Subcutaneous abdominal adipose tissue (tissue), 5 donors: ENCODE data around the gene SETD7.

Experiments
- H3K27ac ChIP-seq: one replicate; pipeline ENCODE4 v1.7.0; 2013; ENCODE audit warnings: low read depth, mild to moderate bottlenecking, inconsistent platforms, low read length, moderate library complexity
- H3K27me3 ChIP-seq, 5 donors: one replicate each; pipeline ENCODE4 v1.7.0; 2013; ENCODE audit warnings: low read length in 5 of 5, inconsistent platforms in 1 of 5; ENCODE audit not compliant: control insufficient read depth in 5 of 5, insufficient read depth in 4 of 5
- H3K36me3 ChIP-seq, 5 donors: one replicate each; pipeline ENCODE4 v1.7.0; 2013; ENCODE audit warnings: low read length in 5 of 5; ENCODE audit not compliant: control insufficient read depth in 5 of 5, insufficient read depth in 5 of 5
- H3K4me1 ChIP-seq, 5 donors: one replicate each; pipeline ENCODE4 v1.7.0; 2013; ENCODE audit warnings: low read length in 5 of 5, mild to moderate bottlenecking in 3 of 5, moderate library complexity in 1 of 5; ENCODE audit not compliant: control insufficient read depth in 5 of 5, insufficient read depth in 5 of 5
- H3K4me3 ChIP-seq, 5 donors: one replicate each; pipeline ENCODE4 v1.7.0; 2013; ENCODE audit warnings: low read length in 5 of 5, low read depth in 1 of 5
- H3K9ac ChIP-seq, 5 donors: one replicate each; pipeline ENCODE4 v1.7.0; 2013; ENCODE audit warnings: low read length in 5 of 5, mild to moderate bottlenecking in 4 of 5, moderate library complexity in 3 of 5
- H3K9me3 ChIP-seq, 5 donors: one replicate each; pipeline ENCODE4 v1.7.0; 2013; ENCODE audit warnings: low read length in 5 of 5; ENCODE audit not compliant: control insufficient read depth in 5 of 5
- donor health status: healthy.
- donor health status: healthy.
- donor health status: healthy.
- donor health status: healthy.
- donor health status: healthy.

SETD7 gene

GRCh38 chr4:139556071-139556723, at the start of gene SETD7:
TSS of gene SETD7 (minus strand) at chr4:139556219. CDS start at chr4:139556137, 82 bp downstream.
- peak within 1 kb of the TSS; percentile 76 to 90 (median 85) for H3K9ac ChIP-seq
- no peaks in the 10 kb centered on the region for H3K27me3 ChIP-seq
- H3K27ac ChIP-seq, result peak within 1 kb of the TSS; percentile 92
- H3K9me3 ChIP-seq, result no peaks in the 10 kb centered on the region
- no peaks in the 10 kb centered on the region for H3K36me3 ChIP-seq
- peak within 1 kb of the TSS; percentile 72 to 99 (median 95) for H3K4me3 ChIP-seq
- peaks cover 7 to 78% (median 55%) of the 10 kb centered on the region in 5 donors for H3K4me1 ChIP-seq

DNA sequence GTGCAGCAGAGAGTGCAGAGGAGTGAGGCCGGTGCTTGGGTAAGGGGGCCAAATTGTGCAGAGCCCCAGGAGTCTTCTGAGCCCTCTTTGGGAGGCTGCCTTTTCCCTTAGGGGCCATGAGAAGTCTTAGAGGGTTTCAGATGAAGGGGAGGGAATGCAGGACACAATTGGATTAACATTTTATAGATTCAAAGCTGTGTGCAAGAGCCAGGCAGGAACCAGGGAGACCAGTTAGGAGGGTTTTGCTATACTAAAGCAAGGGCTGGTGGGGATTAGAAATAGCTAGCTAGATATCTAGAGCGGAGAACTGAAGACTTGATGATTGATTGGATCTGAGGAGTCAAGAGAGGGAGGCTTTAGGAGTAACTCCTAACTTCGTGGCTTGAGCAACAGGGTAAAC, 49.5 kb upstream of the SETD7 start:
- Histone ChIP-seq H3K4me1 (peaks cover 0 to 19% (median 12%) of the 10 kb centered on the region in 5 donors), H3K4me3 (no peak overlapping the region), H3K9ac (no peak overlapping the region), H3K27ac (no peak overlapping the region), H3K27me3 (no peaks in the 10 kb centered on the region), H3K36me3 (no peaks in the 10 kb centered on the region), H3K9me3 (no peaks in the 10 kb centered on the region)

GRCh38 chr4:139603576-139604410, 47.8 kb upstream of the SETD7 start:
- Histone ChIP-seq H3K4me3 (no peak overlapping the region), H3K36me3 (no peaks in the 10 kb centered on the region), H3K27me3 (no peaks in the 10 kb centered on the region), H3K4me1 (peaks cover 0 to 17% (median 12%) of the 10 kb centered on the region in 5 donors), H3K9me3 (no peaks in the 10 kb centered on the region), H3K27ac (no peak overlapping the region), H3K9ac (no peak overlapping the region)

DNA sequence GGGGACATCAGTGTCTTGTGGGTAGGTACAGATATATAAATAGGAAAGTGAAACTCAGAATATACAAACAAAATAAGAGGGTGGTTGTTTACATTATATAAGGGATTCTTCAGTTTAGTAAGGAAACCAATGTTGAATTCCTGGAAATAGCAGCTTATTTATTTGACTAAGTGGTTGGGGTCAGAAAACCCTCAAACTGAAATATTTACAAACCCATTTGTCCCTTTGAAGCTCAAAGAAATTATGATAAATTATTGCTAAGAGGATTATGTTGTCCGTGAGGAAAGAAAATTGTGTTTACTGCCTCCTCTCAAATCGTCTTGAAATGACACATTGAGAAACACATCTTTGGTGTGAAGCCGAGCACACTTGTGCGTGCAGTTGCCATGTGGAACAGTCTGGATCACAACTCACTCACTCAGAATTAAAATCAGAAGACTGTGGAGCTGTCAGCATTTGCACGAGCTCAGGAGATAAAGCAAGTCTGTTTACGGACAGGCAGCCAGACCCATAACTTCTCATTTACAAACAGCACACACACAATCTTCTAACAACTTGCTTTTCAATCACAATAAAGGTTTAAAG, 46.8 kb upstream of the SETD7 start:
- H3K9me3 ChIP-seq, result no peaks in the 10 kb centered on the region
- H3K27ac ChIP-seq, result no peak overlapping the region
- H3K36me3 ChIP-seq, result no peaks in the 10 kb centered on the region
- no peak overlapping the region for H3K9ac ChIP-seq
- H3K4me3 ChIP-seq, result no peak overlapping the region
- peaks cover 0 to 17% (median 12%) of the 10 kb centered on the region in 5 donors for H3K4me1 ChIP-seq
- H3K27me3 ChIP-seq, result no peaks in the 10 kb centered on the region

DNA sequence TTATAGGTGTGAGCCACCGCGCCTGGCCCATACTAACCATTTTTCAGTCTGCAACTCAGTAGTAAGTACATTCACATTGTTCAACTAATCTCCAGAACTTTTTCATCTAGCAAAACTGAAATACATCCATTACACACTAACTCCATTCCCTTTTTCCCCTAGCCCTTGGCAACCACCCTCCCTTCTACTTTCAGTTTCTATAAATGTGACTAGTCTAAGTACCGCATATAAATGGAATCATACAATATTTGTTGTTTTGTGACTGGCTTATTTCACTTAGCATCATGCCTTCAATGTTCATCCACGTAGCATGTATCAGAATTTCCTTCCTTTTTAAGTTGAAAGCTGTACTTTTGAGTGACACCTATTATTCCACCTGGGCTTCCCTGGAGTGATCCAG, 44.6 kb upstream of the SETD7 start:
- H3K27me3 ChIP-seq, result no peaks in the 10 kb centered on the region
- no peak overlapping the region for H3K4me3 ChIP-seq
- H3K36me3 ChIP-seq, result no peaks in the 10 kb centered on the region
- H3K9me3 ChIP-seq, result no peaks in the 10 kb centered on the region
- H3K4me1 ChIP-seq, result peaks cover 0 to 11% (median 9%) of the 10 kb centered on the region in 5 donors
- H3K27ac ChIP-seq, result no peak overlapping the region
- no peak overlapping the region for H3K9ac ChIP-seq

GRCh38 chr4:139599594-139600374, 43.8 kb upstream of the SETD7 start:
- H3K36me3 ChIP-seq, result no peaks in the 10 kb centered on the region

GRCh38 chr4:139599076-139599475, 43.1 kb upstream of the SETD7 start:
- Histone ChIP-seq H3K4me3 (no peak overlapping the region), H3K27ac (no peak overlapping the region)

More at GRCh38 chr4:139599594-139600374, 43.8 kb upstream of the SETD7 start:
- peaks cover 0 to 11% (median 9%) of the 10 kb centered on the region in 5 donors for H3K4me1 ChIP-seq
- no peak overlapping the region for H3K9ac ChIP-seq
- H3K4me3 ChIP-seq, result no peak overlapping the region
- no peaks in the 10 kb centered on the region for H3K27me3 ChIP-seq
- no peak overlapping the region for H3K27ac ChIP-seq
- no peaks in the 10 kb centered on the region for H3K9me3 ChIP-seq

GRCh38 chr4:139596684-139597279, 40.8 kb upstream of the SETD7 start:
- Histone ChIP-seq H3K27me3 (no peaks in the 10 kb centered on the region), H3K4me1 (peaks cover 0 to 14% (median 10%) of the 10 kb centered on the region in 5 donors), H3K27ac (peak overlapping the region; percentile 55), H3K9ac (no peak overlapping the region), H3K9me3 (no peaks in the 10 kb centered on the region), H3K36me3 (no peaks in the 10 kb centered on the region), H3K4me3 (no peak overlapping the region)

More at GRCh38 chr4:139599076-139599475, 43.1 kb upstream of the SETD7 start:
- H3K36me3 ChIP-seq, result no peaks in the 10 kb centered on the region
- H3K9me3 ChIP-seq, result no peaks in the 10 kb centered on the region
- H3K4me1 ChIP-seq, result peaks cover 0 to 11% (median 9%) of the 10 kb centered on the region in 5 donors
- H3K9ac ChIP-seq, result no peak overlapping the region
- no peaks in the 10 kb centered on the region for H3K27me3 ChIP-seq

DNA sequence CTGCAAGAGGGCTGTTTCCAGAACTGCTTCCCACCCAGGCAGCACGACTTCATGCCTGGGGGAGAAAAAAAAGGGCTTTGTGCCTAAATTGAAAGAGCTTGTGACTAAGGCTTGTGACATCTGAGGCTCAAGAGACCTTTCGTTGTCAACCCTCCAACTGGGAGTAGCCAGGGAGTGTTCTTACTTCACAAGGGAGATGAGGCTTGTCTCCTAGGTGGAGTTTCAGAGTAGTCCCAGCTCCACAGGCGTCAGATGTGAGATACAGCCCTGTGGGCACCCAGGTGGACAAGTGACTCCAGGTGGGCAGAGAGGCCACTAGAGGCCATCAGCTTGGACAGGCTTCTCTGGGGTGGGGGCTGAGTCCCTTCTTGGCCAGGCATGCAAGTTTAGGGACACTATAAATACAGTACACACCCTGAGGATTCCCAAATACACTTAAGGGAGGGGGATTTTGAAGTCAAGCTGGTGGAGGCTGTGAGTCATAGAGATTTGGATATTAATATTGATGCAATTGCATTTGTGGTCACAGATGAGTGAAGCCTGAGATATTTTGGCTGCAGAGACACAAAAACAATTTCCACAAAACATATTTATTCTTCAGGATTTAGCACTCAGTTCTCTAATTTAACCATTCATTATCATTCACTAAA, 40.1 kb upstream of the SETD7 start:
- peaks cover 0 to 14% (median 10%) of the 10 kb centered on the region in 5 donors for H3K4me1 ChIP-seq
- no peaks in the 10 kb centered on the region for H3K27me3 ChIP-seq
- no peaks in the 10 kb centered on the region for H3K36me3 ChIP-seq
- no peak overlapping the region for H3K4me3 ChIP-seq
- H3K9me3 ChIP-seq, result no peaks in the 10 kb centered on the region
- no peak overlapping the region for H3K9ac ChIP-seq
- peak overlapping the region; percentile 55 for H3K27ac ChIP-seq
